GM11168 (cell line): Measurements from ENCODE around the gene CADPS.

Source experiments
- in situ Hi-C: fragments of 300-500 bp; cut with MboI; formaldehyde crosslinking; loops from one replicate; pipeline ENCODE4 v1.12.0; 2022; ENCODE audit warnings: low sequenced_read_pairs; ENCODE audit not compliant: unreplicated experiment

Gene CADPS

DNA sequence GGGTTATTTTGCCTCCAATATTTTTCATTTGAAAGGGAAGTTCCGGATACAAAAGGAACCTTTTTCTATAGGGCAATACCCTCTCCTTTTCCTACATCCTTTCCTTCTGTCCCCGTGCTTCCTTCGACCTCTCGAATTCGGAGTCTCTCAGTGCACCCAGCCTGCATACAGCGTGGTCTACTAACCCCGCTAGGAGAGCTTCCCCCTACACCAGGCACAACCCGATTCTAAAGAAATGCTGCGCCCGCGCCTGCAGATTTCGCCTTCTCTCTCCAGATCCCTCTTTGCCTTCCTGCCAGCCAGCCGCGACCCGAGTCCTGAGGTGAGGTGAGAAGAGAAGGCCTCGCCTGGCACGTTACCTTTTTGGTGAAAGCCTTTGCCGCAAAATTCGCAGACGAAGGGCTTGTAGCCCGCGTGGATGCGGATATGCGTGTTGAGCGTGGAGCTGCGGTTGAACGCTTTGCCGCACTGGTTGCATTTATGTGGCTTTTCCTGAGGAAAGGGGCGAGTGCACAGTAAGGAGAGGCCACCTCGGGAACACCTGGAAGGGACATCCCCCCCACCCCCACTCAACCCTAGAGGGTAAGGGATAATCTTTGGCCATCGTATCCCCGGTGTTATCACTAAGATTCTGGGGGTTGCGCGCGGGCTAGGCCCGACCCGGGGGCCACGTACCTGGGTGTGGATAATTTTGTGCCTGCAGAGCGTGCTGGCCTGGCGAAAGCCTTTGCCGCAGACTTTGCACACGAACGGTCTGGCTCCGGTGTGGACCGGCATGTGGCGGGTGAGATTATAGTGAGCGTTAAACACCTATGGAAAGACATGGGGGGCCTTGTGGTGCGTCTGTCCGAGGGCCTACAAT lies 504.1 kb downstream of the CADPS start:
- in situ Hi-C loops: no loop called here

DNA sequence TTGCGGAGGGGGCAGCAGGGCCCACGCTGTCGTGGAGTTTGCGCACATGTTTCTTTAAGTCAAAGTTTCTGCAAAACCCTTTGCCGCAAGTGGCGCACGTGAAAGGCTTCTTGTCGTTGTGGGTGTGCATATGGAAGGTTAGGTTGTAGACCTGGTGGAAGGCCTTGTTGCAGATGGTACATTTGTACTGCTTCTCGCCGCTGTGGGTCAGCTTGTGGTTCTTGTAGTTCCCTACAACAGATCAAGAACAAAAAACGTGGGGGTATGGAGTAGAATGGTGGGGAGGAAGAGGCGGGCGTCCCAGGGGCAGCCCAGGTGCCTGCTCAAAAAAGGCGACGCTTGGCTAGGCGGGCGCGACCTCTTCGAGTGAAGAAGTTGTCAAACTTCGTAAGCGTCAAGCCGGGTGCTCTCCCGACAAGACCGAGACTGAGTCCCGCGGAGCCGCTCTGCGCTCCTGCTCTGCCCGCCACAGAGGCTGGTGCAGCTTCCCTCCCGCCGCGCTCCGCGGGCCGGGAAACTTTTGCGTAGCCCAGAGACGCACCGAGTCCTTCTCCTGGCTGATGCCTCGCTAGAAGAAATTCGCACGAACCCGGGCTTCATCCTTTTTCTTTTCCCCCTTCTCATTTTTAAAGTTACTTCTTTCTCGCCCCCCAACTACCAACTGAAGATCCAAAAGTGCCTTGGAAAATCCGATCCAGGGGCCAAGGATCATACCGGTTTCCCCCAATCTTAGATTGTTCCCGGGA lies 504.9 kb downstream of the CADPS start:
- in situ Hi-C loops: no loop called here

DNA sequence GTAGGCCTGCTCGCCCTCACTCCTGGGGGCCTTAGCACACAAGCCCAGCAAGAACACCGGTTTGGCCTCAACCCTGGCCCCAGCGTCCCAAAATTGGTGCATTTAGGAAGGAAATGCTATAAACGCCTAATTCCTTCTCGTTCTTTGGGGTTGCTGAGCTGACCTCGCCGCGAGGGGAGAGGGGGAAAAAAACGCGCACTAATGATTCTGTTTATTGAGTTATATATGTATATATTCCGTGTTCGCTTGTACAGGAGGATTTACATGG lies 505.8 kb downstream of the CADPS start:
- in situ Hi-C loops: no loop called here

DNA sequence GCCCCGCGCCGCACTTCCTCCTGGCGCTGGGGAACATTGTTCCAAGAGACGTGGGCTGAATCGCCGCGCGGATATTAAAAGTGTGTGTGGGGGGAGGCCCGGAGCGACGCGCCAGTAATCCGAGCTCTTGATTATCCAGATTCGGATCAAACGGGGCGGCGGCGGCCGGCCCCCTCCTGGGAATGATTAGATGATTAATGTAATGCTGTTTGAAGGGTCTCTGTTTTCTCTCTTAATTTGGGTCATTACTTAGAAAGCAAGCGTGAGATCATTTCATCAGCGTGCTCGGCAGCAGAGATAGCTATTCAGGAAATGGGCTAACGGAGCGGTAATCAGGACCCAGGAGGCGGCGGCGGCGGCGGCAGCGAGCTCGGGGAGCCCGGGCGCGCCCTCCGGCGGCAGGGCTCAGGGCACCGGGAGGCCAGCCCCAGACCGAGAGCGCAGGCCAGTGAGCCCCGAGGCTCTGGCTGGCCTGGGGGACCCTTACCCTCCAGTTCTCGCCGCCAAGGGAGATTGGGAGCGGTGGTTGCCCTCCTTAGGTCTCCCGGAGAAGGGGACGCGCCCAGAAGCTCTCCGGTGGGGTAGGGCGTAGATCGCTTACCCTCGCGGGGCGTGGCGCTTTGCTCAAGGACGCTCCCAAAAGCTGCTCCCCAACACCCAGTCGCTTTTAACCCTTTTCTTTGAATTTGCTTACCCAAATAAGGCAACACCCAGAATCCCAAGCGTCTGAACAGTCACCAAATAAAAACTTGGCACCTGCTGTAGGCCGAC lies 506.3 kb downstream of the CADPS start:
- in situ Hi-C loops: no loop called here

DNA sequence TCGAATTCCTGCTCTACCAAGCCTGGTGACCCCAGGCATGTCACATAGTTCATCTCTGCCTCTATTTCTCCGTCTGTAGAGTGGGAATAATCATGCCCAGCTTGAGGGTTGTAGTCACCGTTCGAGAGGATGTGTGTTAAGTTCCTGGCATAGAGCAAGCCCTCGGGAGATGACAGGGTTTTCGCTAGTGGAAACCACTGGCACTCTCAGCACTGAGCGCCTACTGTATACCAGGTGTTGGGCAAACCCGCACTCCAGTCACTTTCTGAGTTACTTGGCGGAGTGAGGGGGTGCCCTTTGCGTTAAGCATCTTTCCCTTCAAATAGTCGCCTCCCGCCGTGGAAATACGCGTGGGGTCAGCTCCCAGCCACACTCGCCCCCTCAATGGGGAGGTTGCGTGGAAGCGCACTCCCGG lies 506.9 kb downstream of the CADPS start:
- in situ Hi-C loops: no loop called here

DNA sequence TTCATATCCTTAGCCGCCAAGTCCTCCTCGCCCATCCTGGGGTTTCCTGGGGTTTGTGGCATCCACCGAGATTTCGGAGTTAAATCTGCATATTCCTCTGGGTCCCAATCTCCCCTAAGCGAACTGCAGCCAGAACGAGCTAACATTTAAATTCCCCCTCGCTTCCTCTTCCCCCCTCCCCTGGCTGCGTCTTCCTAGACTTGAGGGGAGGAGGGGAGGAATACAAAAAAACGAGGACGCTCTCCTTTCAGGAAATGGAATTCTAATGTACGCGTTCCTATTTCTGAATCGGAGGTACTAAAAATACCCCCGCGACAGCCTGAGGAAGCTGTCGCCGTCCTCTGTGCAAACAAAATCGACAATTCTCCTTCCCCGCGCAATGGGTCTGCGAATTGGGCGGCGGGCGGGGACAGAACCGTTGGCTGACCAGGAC lies 507.4 kb downstream of the CADPS start:
- in situ Hi-C loops: no loop called here

DNA sequence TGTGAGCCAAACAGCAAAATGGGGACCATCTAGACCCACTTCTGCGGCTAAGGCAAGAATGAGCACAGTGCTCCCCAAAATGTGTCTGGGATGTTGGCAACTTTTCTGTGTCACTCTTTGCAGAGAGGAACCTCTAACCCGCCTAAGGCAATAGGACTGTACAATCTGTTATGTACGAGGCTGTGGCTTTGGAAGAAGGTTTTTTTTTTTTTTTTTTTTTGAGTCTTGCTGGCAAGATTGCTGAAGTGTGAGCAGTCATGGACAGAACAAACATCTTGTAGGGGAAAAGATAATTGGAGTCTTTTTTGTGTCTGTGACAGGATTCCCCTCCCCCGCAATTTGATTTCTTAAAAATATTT lies 509.1 kb downstream of the CADPS start:
- in situ Hi-C loops: no loop called here

DNA sequence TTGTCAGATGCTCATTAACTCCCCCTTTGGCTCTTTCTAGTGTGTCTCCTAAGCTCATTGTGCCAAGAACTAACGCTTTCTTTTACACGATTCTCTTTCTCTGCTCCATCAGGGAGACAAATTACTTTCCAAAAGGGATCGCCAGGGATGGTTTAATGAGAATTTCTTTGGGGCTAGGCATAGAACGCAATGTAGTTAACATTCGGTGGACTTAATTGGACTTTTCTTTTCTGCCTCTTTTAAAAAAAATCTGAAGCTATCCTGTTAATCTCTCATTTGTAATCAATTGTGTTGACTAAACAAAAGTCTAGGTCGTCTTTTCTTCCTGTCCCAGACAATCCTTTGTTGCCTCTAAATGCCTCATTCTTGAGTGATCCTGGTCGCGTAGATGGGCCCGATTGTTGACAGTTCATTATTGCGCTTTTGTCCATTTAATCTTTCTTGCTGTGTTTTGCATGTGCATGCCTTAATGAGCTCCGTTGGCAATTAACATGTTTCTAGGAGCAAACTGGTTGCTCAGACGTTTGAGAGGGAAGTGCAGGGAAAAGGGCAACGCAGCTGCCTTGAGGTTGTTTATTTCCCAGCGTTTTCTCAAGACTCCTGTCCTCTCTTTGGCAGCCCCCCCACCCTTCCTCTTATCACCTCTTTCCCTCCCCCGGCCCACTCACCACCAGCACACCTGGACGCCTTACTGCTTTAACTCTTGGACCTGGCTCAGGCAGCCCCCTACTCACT lies 509.7 kb downstream of the CADPS start:
- in situ Hi-C loops: no loop called here

DNA sequence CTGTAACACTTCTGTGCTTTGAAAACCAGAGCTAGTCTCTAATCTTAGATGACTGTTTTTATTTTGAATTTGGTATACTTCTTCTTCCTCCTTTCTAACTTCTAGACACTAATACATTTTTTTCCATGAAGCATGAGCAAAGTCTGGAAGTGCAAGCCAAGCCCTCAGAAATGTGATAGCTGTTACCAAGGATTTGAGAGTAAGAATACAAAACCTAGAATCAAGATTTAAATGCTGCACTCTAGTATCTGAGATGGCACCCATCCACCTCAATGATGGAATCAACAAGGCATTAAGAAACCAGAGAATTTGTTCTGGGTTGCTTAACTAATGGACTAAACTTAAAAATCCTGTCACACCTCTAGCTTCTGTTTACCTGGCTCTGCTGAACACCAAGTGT lies 511.0 kb downstream of the CADPS start:
- in situ Hi-C loops: no loop called here

DNA sequence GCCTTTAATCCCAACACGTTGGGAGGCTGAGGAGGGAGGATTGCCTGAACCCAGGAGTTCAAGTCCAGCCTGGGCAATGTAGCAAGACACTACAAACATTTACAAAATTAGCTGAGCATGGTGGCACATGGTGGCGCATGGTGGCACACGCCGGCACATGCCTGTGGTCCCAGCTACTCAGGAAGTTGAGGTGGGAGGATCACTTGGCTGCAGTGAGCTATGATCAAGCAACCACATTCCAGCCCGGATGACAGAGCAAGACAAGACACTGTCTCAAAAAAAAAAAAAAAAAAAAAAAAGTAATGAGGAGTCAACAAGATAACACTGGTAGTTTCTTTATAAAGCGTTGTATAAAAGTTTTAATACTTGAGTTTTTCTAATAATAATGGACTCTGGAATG lies 511.9 kb downstream of the CADPS start:
- in situ Hi-C loops: no loop called here

DNA sequence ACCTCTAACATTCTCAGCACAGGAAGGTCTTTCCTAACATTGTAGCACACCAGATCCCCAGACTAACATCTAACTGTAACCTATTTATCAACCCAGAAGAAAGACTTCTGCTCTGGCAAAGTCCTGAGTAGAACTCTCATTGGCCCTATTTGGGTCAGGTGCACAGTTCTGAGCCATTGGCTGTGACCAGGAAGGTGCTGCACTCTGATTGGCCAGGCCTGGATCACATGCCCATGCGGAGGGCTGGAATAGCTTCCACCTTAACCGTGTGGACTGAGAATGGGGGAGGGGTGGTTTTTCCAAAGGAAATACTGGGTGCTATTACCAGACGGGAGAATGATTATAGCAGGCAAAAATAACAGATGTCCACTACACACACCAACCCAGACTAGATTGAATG lies 513.4 kb downstream of the CADPS start:
- in situ Hi-C loops: no loop called here

DNA sequence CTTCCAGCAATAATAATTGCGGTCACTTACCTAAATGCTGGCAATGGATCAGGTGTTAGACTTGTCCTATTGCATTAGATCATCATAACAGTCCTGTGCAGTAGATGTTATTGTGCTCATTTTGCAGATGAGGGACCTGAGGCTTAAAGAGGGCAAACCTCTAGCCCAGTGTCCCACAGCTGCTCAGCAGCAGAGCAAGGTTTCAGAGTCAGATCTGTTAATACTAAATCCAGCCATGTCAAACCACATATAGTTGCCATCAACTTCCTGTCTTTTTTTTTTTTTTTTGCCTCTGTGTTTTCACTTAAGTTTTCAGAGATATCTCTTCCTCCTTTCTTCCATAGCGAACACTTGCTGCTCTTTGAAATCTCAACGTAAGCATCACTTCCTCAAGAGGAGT lies 514.0 kb downstream of the CADPS start:
- in situ Hi-C loops: no loop called here

DNA sequence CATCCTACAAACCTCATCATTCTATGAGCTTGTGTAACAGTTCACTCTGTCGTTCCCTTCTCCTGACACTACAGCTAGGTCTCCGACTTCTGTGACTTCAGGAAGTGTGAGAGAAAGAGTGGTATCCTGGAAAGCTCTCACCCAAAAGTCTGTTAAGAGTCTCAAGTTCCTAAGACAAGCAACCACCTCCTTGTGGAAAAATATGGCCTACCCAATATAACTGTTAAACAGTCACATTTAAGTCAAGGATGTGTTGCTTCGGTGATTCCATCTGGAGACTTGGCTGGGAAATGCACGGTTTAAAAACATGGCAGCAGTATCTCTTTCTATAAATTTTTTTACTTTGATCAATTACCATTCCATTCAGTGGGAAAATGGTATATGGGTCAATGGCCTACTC lies 515.7 kb downstream of the CADPS start:
- in situ Hi-C loops: no loop called here

DNA sequence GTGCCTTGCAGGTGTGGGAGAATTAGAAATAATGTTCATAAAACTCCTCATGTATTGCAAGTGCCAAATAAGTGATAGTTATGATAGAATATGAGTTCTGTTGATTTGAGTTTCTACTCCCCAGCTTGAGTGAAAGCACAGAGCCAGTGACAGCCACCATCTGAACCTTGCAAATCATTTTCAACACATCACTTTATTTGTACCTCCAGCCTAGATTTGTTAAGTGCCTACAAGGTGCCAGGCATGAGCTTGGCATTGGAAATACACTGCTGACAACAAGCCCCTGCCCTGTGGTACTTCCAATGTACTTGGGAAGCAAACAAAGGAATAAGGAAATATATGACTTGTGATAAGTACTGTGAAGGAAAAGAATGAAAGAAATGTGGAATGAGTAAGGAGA lies 518.9 kb downstream of the CADPS start:
- in situ Hi-C loops: no loop called here

DNA sequence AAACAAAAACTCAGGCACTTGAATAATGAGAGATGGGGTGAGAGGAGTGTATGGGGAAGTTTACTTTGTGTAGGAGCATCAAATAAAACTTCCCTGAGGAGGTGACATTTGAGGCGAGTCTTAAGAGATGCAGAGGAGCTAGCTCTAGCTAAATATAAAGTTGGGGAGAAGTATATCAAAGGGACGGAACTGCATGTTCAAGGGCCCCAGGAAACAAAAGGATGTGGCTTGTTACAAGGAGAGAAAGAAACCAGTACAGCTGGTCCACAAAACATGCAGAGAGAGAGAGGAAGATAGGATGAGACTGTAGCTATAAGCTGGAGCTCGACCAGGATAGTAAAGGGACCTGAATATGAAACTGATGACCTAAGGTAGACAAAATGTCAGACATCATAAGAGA lies 519.5 kb downstream of the CADPS start:
- in situ Hi-C loops: no loop called here
